WTC11 (cell line): ENCODE results near the gene GMNC. TPM values are rescaled to one million over a fixed set of nuclear protein-coding genes. Genes with fewer than 3 reads are reported as not detected.
A peak's percentile ranks its signal among the peaks of the same experiment; 100 is the strongest.

Experiments
- ATAC-seq: fragments of 200-7000 bp; cut with Tn5 transposase; 2 replicates; pipeline ENCODE4 v1.10.0; 2021; ENCODE audit warnings: mild to moderate bottlenecking, moderate library complexity
- CTCF ChIA-PET: fragments of 300-600 bp; sonication (Branson Sonifier 250); formaldehyde crosslinking; loops from one replicate; lab custom pipeline; 2021; ENCODE audit warnings: antibody characterized with exemption; lab: Charles Lee
- POLR2A ChIA-PET: fragments of 350-600 bp; sonication (Branson Sonifier 250); formaldehyde crosslinking; loops from one replicate; lab custom pipeline; 2021; ENCODE audit warnings: antibody characterized with exemption; lab: Charles Lee
- DNase-seq: peaks from one replicate; pipeline ENCODE4 v3.0.0; 2021; ENCODE audit warnings: low spot score
- H3K27ac Mint-ChIP-seq: 2 replicates; pipeline ENCODE4 v1.8.0; 2021; ENCODE audit warnings: mixed read lengths
- H3K27me3 Mint-ChIP-seq: 2 replicates; pipeline ENCODE4 v1.8.0; 2021; ENCODE audit warnings: low read depth, mild to moderate bottlenecking, moderate library complexity, mixed read lengths
- H3K36me3 Mint-ChIP-seq: 2 replicates; pipeline ENCODE4 v1.8.0; 2021; ENCODE audit warnings: mixed read lengths
- H3K4me1 Mint-ChIP-seq: 2 replicates; pipeline ENCODE4 v1.8.0; 2022; ENCODE audit warnings: mixed read lengths
- H3K4me3 Mint-ChIP-seq: 2 replicates; pipeline ENCODE4 v1.8.0; 2021; ENCODE audit warnings: mild to moderate bottlenecking, moderate library complexity, mixed read lengths
- H3K9me3 Mint-ChIP-seq: 2 replicates; pipeline ENCODE4 v1.8.0; 2021; ENCODE audit warnings: mixed read lengths
- ATF3 ChIP-seq: sonication (generic); formaldehyde crosslinking; conservative IDR thresholded peaks from 2 replicates; pipeline ENCODE4 v1.8.1; 2022; ENCODE audit warnings: mild to moderate bottlenecking, missing genetic modification reagents
- CDX4 ChIP-seq: fragments of 250-450 bp; sonication (Bioruptor Pico); IDR thresholded peaks from 2 replicates; pipeline ENCODE4 v1.9.0; 2021; ENCODE audit warnings: moderate library complexity, mild to moderate bottlenecking, inconsistent platforms, borderline replicate concordance
- E2F4 ChIP-seq: sonication (generic); formaldehyde crosslinking; IDR thresholded peaks from 2 replicates; pipeline ENCODE4 v1.8.1; 2022; ENCODE audit warnings: low read depth, mild to moderate bottlenecking, moderate library complexity, missing genetic modification reagents, borderline replicate concordance
- E2F5 ChIP-seq: sonication (generic); formaldehyde crosslinking; IDR thresholded peaks from 2 replicates; pipeline ENCODE4 v1.8.1; 2022; ENCODE audit warnings: mild to moderate bottlenecking, moderate library complexity, missing genetic modification reagents
- ELF4 ChIP-seq: sonication (generic); formaldehyde crosslinking; IDR thresholded peaks from 2 replicates; pipeline ENCODE4 v1.8.1; 2022; ENCODE audit warnings: low read depth, mild to moderate bottlenecking, moderate library complexity, missing genetic modification reagents
- ETV6 ChIP-seq: sonication (generic); formaldehyde crosslinking; IDR thresholded peaks from 2 replicates; pipeline ENCODE4 v1.8.1; 2022; ENCODE audit warnings: mild to moderate bottlenecking, missing genetic modification reagents
- FOXK1 ChIP-seq: sonication (generic); formaldehyde crosslinking; IDR thresholded peaks from 2 replicates; pipeline ENCODE4 v1.8.0; 2022; ENCODE audit warnings: mild to moderate bottlenecking, moderate library complexity, missing genetic modification reagents
- GRHL2 ChIP-seq: fragments of 250-450 bp; sonication (Bioruptor Pico); IDR thresholded peaks from 2 replicates; pipeline ENCODE4 v1.8.0; 2022; ENCODE audit warnings: mild to moderate bottlenecking, moderate library complexity; ENCODE audit not compliant: insufficient replicate concordance, severe bottlenecking
- HMGXB4 ChIP-seq: sonication (generic); formaldehyde crosslinking; IDR thresholded peaks from 2 replicates; pipeline ENCODE4 v1.8.1; 2023; ENCODE audit warnings: mild to moderate bottlenecking, moderate library complexity, missing genetic modification reagents
- MXD4 ChIP-seq: fragments of 250-450 bp; sonication (Bioruptor Pico); IDR thresholded peaks from 2 replicates; pipeline ENCODE4 v1.8.0; 2021; ENCODE audit warnings: mild to moderate bottlenecking, moderate library complexity, borderline replicate concordance
- NFE2L1 ChIP-seq: sonication (generic); formaldehyde crosslinking; IDR thresholded peaks from 2 replicates; pipeline ENCODE4 v1.8.1; 2023; ENCODE audit warnings: missing genetic modification reagents
- NR1H2 ChIP-seq: sonication (generic); formaldehyde crosslinking; IDR thresholded peaks from 2 replicates; pipeline ENCODE4 v1.9.0; 2021; ENCODE audit warnings: mild to moderate bottlenecking, moderate library complexity, missing genetic modification reagents
- NR2C2 ChIP-seq: sonication (generic); formaldehyde crosslinking; IDR thresholded peaks from 2 replicates; pipeline ENCODE4 v1.8.0; 2022; ENCODE audit warnings: mild to moderate bottlenecking, missing genetic modification reagents
- SMAD4 ChIP-seq: sonication (generic); formaldehyde crosslinking; IDR thresholded peaks from 2 replicates; pipeline ENCODE4 v1.8.0; 2022; ENCODE audit warnings: mild to moderate bottlenecking, missing genetic modification reagents
- TEAD4 ChIP-seq: sonication (generic); formaldehyde crosslinking; IDR thresholded peaks from 2 replicates; pipeline ENCODE4 v1.8.0; 2022; ENCODE audit warnings: mild to moderate bottlenecking, missing genetic modification reagents
- ZNF232 ChIP-seq: sonication (generic); formaldehyde crosslinking; IDR thresholded peaks from 2 replicates; pipeline ENCODE4 v1.8.0; 2022; ENCODE audit warnings: mild to moderate bottlenecking, missing genetic modification reagents
- ZNF396 ChIP-seq: fragments of 250-450 bp; sonication (Bioruptor Pico); IDR thresholded peaks from 2 replicates; pipeline ENCODE4 v1.8.0; 2021; ENCODE audit warnings: mild to moderate bottlenecking, moderate library complexity, borderline replicate concordance
- ZNF423 ChIP-seq: fragments of 250-450 bp; sonication (Bioruptor Pico); IDR thresholded peaks from 2 replicates; pipeline ENCODE4 v2.1.2; 2022; ENCODE audit warnings: mild to moderate bottlenecking, moderate library complexity
- ZNF512 ChIP-seq: sonication (generic); formaldehyde crosslinking; IDR thresholded peaks from 2 replicates; pipeline ENCODE4 v1.8.1; 2022; ENCODE audit warnings: missing genetic modification reagents, borderline replicate concordance
- total RNA-seq: library from RNA; stranded (reverse); gene quantifications from 3 replicates; pipeline ENCODE4 v1.2.3, GENCODE V29; 2021
- TF ChIP-seq, protein P1 (sequence below): sonication (generic); formaldehyde crosslinking; IDR thresholded peaks from 2 replicates; pipeline ENCODE4 v1.8.0; 2022; ENCODE audit warnings: mild to moderate bottlenecking, missing genetic modification reagents
- TF ChIP-seq, protein P2 (sequence below): sonication (generic); formaldehyde crosslinking; IDR thresholded peaks from 2 replicates; pipeline ENCODE4 v1.8.1; 2023; ENCODE audit warnings: mild to moderate bottlenecking, missing genetic modification reagents, moderate library complexity
- TF ChIP-seq, protein P3 (sequence below): fragments of 250-450 bp; sonication (Bioruptor Pico); IDR thresholded peaks from 2 replicates; pipeline ENCODE4 v1.9.0; 2021; ENCODE audit warnings: mild to moderate bottlenecking

GMNC gene
- total RNA-seq, 1 experiment from 2014 or later = 0.39 TPM

DNA sequence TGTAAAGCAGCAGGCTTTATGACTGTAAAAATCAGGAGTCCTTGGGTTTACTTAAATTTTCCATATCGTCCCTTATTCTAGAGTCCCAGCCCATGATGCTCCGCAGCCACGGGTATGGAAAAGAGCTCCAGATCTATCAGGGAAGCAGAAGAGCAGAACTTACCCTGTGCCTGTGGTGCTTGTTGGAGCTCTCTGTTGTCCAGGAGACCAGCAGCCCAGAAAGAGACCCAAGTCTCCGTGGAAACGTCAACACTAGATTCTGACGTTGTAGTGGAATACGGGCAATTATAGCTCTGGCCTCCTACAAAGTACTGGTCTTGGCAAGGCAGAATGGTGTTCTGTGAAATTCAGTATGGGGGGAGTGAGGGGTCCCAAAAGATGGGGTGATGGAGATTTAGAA, 2.0 kb downstream of the GMNC start:
- Mint-ChIP-seq H3K27ac (no peak overlapping the region), H3K4me1 (peaks cover 19% of the 10 kb centered on the region), H3K36me3 (no peaks in the 10 kb centered on the region), H3K9me3 (no peaks in the 10 kb centered on the region), H3K4me3 (no peak overlapping the region), H3K27me3 (peaks cover 61% of the 10 kb centered on the region)
- POLR2A ChIA-PET = no interaction called here
- TF ChIP-seq ETV6 (CRISPR knock-in tag) (no peak), NR2C2 (no peak)
- ATAC-seq (no peak), DNase-seq (no peak)
- CTCF ChIA-PET = no interaction called here

DNA sequence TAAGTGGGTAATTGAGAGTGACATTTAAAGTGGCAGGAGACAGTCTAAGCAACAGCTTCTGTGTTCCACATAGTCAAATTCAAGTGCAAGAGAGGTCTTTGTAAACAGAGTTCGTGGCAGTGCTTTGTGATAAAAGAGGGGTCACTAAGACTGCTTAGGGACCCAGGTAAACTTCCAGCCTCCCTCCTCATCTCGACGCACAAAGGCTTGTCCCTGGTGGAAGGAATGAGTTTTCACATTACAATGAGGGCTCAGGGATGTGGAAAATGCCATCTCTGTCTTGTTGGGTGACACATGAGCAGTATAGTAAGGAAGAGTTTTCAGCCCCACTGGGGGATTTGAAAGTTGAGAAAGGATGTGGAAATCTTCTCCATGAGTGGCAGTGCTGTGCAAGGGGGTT, 7.3 kb downstream of the GMNC start:
- no peak for TF ChIP-seq GRHL2 (CRISPR knock-in tag)
- TF ChIP-seq NFE2L1 (CRISPR knock-in tag) = no peak
- no peak for TF ChIP-seq FOXK1 (CRISPR knock-in tag)
- TF ChIP-seq ZNF423 (CRISPR knock-in tag) = no peak
- no peak for TF ChIP-seq ZNF512 (CRISPR knock-in tag)
- no peak for TF ChIP-seq ELF4 (CRISPR knock-in tag)
- TF ChIP-seq, protein P1, sequence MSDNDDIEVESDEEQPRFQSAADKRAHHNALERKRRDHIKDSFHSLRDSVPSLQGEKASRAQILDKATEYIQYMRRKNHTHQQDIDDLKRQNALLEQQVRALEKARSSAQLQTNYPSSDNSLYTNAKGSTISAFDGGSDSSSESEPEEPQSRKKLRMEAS (CRISPR knock-in tag) = no peak
- no peak for TF ChIP-seq TEAD4 (CRISPR knock-in tag)
- no peak for TF ChIP-seq ZNF232 (CRISPR knock-in tag)
- no peak for TF ChIP-seq NR1H2 (CRISPR knock-in tag)
- TF ChIP-seq ZNF396 (CRISPR knock-in tag) = no peak
- no peak for TF ChIP-seq ATF3
- no peak for TF ChIP-seq E2F5 (CRISPR knock-in tag)
- TF ChIP-seq, protein P2, sequence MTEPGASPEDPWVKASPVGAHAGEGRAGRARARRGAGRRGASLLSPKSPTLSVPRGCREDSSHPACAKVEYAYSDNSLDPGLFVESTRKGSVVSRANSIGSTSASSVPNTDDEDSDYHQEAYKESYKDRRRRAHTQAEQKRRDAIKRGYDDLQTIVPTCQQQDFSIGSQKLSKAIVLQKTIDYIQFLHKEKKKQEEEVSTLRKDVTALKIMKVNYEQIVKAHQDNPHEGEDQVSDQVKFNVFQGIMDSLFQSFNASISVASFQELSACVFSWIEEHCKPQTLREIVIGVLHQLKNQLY (CRISPR knock-in tag) = no peak
- TF ChIP-seq, all 79 proteins: peak for 0
- Mint-ChIP-seq H3K4me1 (peaks cover 26% of the 10 kb centered on the region), H3K36me3 (no peaks in the 10 kb centered on the region), H3K27me3 (peaks cover 33% of the 10 kb centered on the region), H3K27ac (no peak overlapping the region), H3K9me3 (no peaks in the 10 kb centered on the region), H3K4me3 (no peak overlapping the region)
- ATAC-seq (peak; percentile 92), DNase-seq (no peak)
- ChIA-PET CTCF (no interaction called here), POLR2A (no interaction called here)

GRCh38 chr3:190854062-190854461, 8.4 kb downstream of the GMNC start:
- ATAC-seq = no peak
- Mint-ChIP-seq H3K27me3 (peaks cover 32% of the 10 kb centered on the region), H3K4me3 (no peak overlapping the region), H3K9me3 (no peaks in the 10 kb centered on the region), H3K4me1 (peaks cover 22% of the 10 kb centered on the region), H3K36me3 (no peaks in the 10 kb centered on the region), H3K27ac (no peak overlapping the region)
- no peak for DNase-seq
- POLR2A ChIA-PET = no interaction called here
- CTCF ChIA-PET = no interaction called here
- TF ChIP-seq, protein P3, sequence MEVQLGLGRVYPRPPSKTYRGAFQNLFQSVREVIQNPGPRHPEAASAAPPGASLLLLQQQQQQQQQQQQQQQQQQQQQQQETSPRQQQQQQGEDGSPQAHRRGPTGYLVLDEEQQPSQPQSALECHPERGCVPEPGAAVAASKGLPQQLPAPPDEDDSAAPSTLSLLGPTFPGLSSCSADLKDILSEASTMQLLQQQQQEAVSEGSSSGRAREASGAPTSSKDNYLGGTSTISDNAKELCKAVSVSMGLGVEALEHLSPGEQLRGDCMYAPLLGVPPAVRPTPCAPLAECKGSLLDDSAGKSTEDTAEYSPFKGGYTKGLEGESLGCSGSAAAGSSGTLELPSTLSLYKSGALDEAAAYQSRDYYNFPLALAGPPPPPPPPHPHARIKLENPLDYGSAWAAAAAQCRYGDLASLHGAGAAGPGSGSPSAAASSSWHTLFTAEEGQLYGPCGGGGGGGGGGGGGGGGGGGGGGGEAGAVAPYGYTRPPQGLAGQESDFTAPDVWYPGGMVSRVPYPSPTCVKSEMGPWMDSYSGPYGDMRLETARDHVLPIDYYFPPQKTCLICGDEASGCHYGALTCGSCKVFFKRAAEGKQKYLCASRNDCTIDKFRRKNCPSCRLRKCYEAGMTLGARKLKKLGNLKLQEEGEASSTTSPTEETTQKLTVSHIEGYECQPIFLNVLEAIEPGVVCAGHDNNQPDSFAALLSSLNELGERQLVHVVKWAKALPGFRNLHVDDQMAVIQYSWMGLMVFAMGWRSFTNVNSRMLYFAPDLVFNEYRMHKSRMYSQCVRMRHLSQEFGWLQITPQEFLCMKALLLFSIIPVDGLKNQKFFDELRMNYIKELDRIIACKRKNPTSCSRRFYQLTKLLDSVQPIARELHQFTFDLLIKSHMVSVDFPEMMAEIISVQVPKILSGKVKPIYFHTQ (CRISPR knock-in tag) = no peak
- TF ChIP-seq CDX4 = no peak
- TF ChIP-seq HMGXB4 (CRISPR knock-in tag) = no peak
- no peak for TF ChIP-seq GRHL2 (CRISPR knock-in tag)
- TF ChIP-seq, protein P1 (CRISPR knock-in tag) = no peak
- TF ChIP-seq E2F4 (CRISPR knock-in tag) = no peak
- TF ChIP-seq MXD4 (CRISPR knock-in tag) = no peak
- no peak for TF ChIP-seq SMAD4 (CRISPR knock-in tag)
